GM21515 (cell line): ENCODE data around the gene MTRF1.
"Not testable (repeated sequence)": the region's sequence is repeated elsewhere in the genome, so short reads cannot be mapped to it uniquely, and the experiment has no call there.

Experiments used
- ATAC-seq: cut with Tn5 transposase; IDR thresholded peaks from one replicate; pipeline ENCODE4 v1.9.1; 2021; ENCODE audit not compliant: unreplicated experiment

MTRF1 gene

GRCh38 chr13:41282129-41282571, 18.8 kb upstream of the MTRF1 start:
- no peak for ATAC-seq

GRCh38 chr13:41279156-41279555, 15.8 kb upstream of the MTRF1 start:
- ATAC-seq = not testable (repeated sequence)

GRCh38 chr13:41276824-41277223, 13.4 kb upstream of the MTRF1 start:
- no peak for ATAC-seq

- no peak for ATAC-seq
Observed at GRCh38 chr13:41274881-41275280, 11.5 kb upstream of the MTRF1 start.

- no peak for ATAC-seq
Observed at GRCh38 chr13:41273831-41274441, 10.6 kb upstream of the MTRF1 start.

GRCh38 chr13:41271456-41272285, 8.3 kb upstream of the MTRF1 start:
- no peak for ATAC-seq

- no peak for ATAC-seq
Observed at GRCh38 chr13:41268764-41269163, 5.4 kb upstream of the MTRF1 start.

- no peak for ATAC-seq
Observed at GRCh38 chr13:41267106-41267505, 3.7 kb upstream of the MTRF1 start.

GRCh38 chr13:41259875-41260501, 3.4 kb downstream of the MTRF1 start:
- no peak for ATAC-seq

- no peak for ATAC-seq
Observed at GRCh38 chr13:41257535-41257934, 5.8 kb downstream of the MTRF1 start.

- ATAC-seq = no peak
Observed at GRCh38 chr13:41254902-41255301, 8.5 kb downstream of the MTRF1 start.

GRCh38 chr13:41250993-41251392, 12.4 kb downstream of the MTRF1 start:
- ATAC-seq = no peak

- ATAC-seq = no peak
Observed at GRCh38 chr13:41246969-41247680, 16.3 kb downstream of the MTRF1 start.

- no peak for ATAC-seq
Observed at GRCh38 chr13:41244556-41244955, 18.8 kb downstream of the MTRF1 start.

GRCh38 chr13:41241626-41242025, 21.8 kb downstream of the MTRF1 start:
- no peak for ATAC-seq

- no peak for ATAC-seq
Observed at GRCh38 chr13:41236369-41236768, 27.0 kb downstream of the MTRF1 start.

- no peak for ATAC-seq
Observed at GRCh38 chr13:41232578-41233480, 30.5 kb downstream of the MTRF1 start.

- no peak for ATAC-seq
Observed at GRCh38 chr13:41231786-41232185, 31.6 kb downstream of the MTRF1 start.

GRCh38 chr13:41231025-41231677, 32.2 kb downstream of the MTRF1 start:
- no peak for ATAC-seq

- ATAC-seq = no peak
Observed at GRCh38 chr13:41229356-41229755, 34.0 kb downstream of the MTRF1 start.
